HepG2 (cell line): Measurements from ENCODE around the gene GNA12.

Source experiments
- CEBPB ChIP-seq: IDR thresholded peaks from 2 replicates; pipeline ENCODE4 v1.6.1; 2011; ENCODE audit warnings: low read depth, low read length, improper control_type of control experiment, borderline replicate concordance
- NFYC ChIP-seq: IDR thresholded peaks from 2 replicates; pipeline ENCODE4 v1.6.1; 2016; ENCODE audit warnings: missing genetic modification reagents, missing compliant biosample characterization
- POLR2AphosphoS5 ChIP-seq: IDR thresholded peaks from 2 replicates; pipeline ENCODE4 v1.6.1; 2012; ENCODE audit warnings: low read depth, low read length
- TF ChIP-seq, protein P1 (sequence below): sonication (generic); formaldehyde crosslinking; IDR thresholded peaks from 2 replicates; pipeline ENCODE4 v1.5.0; 2020; ENCODE audit warnings: mild to moderate bottlenecking, missing genetic modification reagents, moderate library complexity

DNA sequence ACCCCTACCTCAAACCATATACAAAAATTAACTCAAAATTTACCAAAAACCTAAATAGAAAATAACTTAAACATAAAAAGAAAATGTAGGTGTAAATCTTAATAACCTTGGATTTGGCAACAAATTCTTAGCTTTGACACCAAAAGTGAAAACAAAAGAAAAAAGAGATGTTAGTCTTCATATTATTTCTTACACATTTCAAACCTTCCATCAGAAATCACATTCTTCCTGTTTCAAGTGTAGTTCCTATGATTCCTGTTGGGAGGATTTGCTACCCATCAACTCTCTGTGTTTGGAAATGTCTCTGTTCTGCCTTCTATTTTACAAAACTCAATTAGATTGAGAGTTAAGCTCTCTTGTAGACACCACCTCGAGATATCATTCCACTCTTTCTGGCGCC is 62.0 kb downstream of the GNA12 start:
- TF ChIP-seq POLR2AphosphoS5 (no peak), NFYC (CRISPR knock-in tag) (no peak), CEBPB (no peak)
- TF ChIP-seq, protein P1, sequence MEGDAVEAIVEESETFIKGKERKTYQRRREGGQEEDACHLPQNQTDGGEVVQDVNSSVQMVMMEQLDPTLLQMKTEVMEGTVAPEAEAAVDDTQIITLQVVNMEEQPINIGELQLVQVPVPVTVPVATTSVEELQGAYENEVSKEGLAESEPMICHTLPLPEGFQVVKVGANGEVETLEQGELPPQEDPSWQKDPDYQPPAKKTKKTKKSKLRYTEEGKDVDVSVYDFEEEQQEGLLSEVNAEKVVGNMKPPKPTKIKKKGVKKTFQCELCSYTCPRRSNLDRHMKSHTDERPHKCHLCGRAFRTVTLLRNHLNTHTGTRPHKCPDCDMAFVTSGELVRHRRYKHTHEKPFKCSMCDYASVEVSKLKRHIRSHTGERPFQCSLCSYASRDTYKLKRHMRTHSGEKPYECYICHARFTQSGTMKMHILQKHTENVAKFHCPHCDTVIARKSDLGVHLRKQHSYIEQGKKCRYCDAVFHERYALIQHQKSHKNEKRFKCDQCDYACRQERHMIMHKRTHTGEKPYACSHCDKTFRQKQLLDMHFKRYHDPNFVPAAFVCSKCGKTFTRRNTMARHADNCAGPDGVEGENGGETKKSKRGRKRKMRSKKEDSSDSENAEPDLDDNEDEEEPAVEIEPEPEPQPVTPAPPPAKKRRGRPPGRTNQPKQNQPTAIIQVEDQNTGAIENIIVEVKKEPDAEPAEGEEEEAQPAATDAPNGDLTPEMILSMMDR (CRISPR knock-in tag) = no peak
